H1 (cell line): Measurements from ENCODE around the gene RNU6-1. TPM values are rescaled to one million over a fixed set of nuclear protein-coding genes. Genes with fewer than 3 reads are reported as not detected.

Experiments used
- CTCF ChIA-PET: fragments of 300-600 bp; sonication (Branson Sonifier 250); formaldehyde crosslinking; loops from one replicate; lab custom pipeline; 2021; ENCODE audit not compliant: partially characterized antibody; lab: Charles Lee
- POLR2A ChIA-PET: fragments of 300-600 bp; sonication (Branson Sonifier 250); formaldehyde crosslinking; loops from one replicate; lab custom pipeline; 2021; ENCODE audit warnings: inconsistent platforms; ENCODE audit not compliant: partially characterized antibody; lab: Charles Lee
- DNase-seq, 2 experiments: peaks; one replicate each; pipeline versions ENCODE4 v3.0.0 to v3.0.0-alpha.2; 2010 to 2022; ENCODE audit warnings: low spot score in 2 of 2, low read depth in 1 of 2, mixed read lengths in 1 of 2
- FAIRE-seq: peaks from 2 replicates; lab custom pipeline; 2011; peaks lifted over from hg19 to GRCh38; lab: Jason Lieb, UNC
- H2AFZ ChIP-seq: 2 replicates; pipeline ENCODE4 v1.8.1; 2012; ENCODE audit warnings: low read length, inconsistent platforms
- H2AK5ac ChIP-seq: 2 replicates; pipeline ENCODE4 v1.6.1; 2013; ENCODE audit warnings: low read depth, low read length
- H2BK120ac ChIP-seq: replicated peaks from 2 replicates; pipeline ENCODE3; 2013; ENCODE audit warnings: low read depth, low read length, inconsistent platforms
- H2BK12ac ChIP-seq: 2 replicates; pipeline ENCODE4 v1.6.1; 2013; ENCODE audit warnings: low read depth, low read length
- H2BK15ac ChIP-seq: 2 replicates; pipeline ENCODE4 v1.6.1; 2013; ENCODE audit warnings: low read length
- H2BK20ac ChIP-seq: 2 replicates; pipeline ENCODE4 v1.6.1; 2013; ENCODE audit warnings: low read length
- H2BK5ac ChIP-seq: 2 replicates; pipeline ENCODE4 v1.6.1; 2013; ENCODE audit warnings: low read depth, low read length
- H3K14ac ChIP-seq: 2 replicates; pipeline ENCODE4 v1.6.1; 2013; ENCODE audit warnings: inconsistent platforms; ENCODE audit not compliant: insufficient read length
- H3K18ac ChIP-seq: 2 replicates; pipeline ENCODE4 v1.6.1; 2013; ENCODE audit warnings: low read length; ENCODE audit errors: extremely low read depth
- H3K23ac ChIP-seq: 2 replicates; pipeline ENCODE4 v1.6.1; 2013; ENCODE audit warnings: inconsistent platforms; ENCODE audit not compliant: insufficient read length
- H3K23me2 ChIP-seq: 2 replicates; pipeline ENCODE4 v1.6.1; 2013; ENCODE audit warnings: low read depth, low read length
- H3K27ac ChIP-seq: 2 replicates; pipeline ENCODE4 v1.6.1; 2011; ENCODE audit warnings: low read depth, low read length, inconsistent platforms
- H3K27me3 ChIP-seq, 4 experiments: replicated peaks in 1 of 4; 1 replicate in 1 of 4; 2 replicates in 3 of 4; pipeline versions ENCODE4 v1.6.1 to v1.8.1; 2011 to 2013; ENCODE audit warnings: low read length in 3 of 4, mild to moderate bottlenecking in 3 of 4, inconsistent platforms in 2 of 4, mixed read lengths in 2 of 4, moderate library complexity in 1 of 4; ENCODE audit not compliant: control insufficient read depth in 3 of 4, insufficient read depth in 3 of 4; ENCODE audit errors: extremely low read depth in 1 of 4
- H3K36me3 ChIP-seq, 4 experiments: 2 replicates each; pipeline versions ENCODE4 v1.6.1 to v1.8.1; 2011 to 2013; ENCODE audit warnings: mild to moderate bottlenecking in 4 of 4, low read length in 3 of 4, moderate library complexity in 2 of 4, control low read depth in 1 of 4, inconsistent platforms in 1 of 4; ENCODE audit not compliant: insufficient read depth in 4 of 4, control insufficient read depth in 2 of 4
- H3K4ac ChIP-seq: replicated peaks from 2 replicates; pipeline ENCODE3; 2013; ENCODE audit warnings: low read length, low read depth, mixed read lengths, inconsistent platforms; ENCODE audit not compliant: insufficient read length
- H3K4me1 ChIP-seq, 4 experiments: replicated peaks in 1 of 4; 1 replicate in 1 of 4; 2 replicates in 3 of 4; pipeline versions ENCODE4 v1.6.1 to v1.8.1; 2011 to 2013; ENCODE audit warnings: low read length in 3 of 4, inconsistent platforms in 2 of 4, mixed read lengths in 1 of 4; ENCODE audit not compliant: insufficient read depth in 4 of 4, control insufficient read depth in 3 of 4
- H3K4me2 ChIP-seq, 2 experiments: 2 replicates each; pipeline versions ENCODE4 v1.6.1 to v1.8.1; 2011 to 2013; ENCODE audit warnings: low read depth in 2 of 2, low read length in 2 of 2, control low read depth in 1 of 2, inconsistent platforms in 1 of 2, mild to moderate bottlenecking in 1 of 2; ENCODE audit not compliant: insufficient read depth in 1 of 2
- H3K4me3 ChIP-seq, 4 experiments: fragments of 200-600, 300-600 bp in 1 of 4; sonication (generic), shearing (Covaris generic), sonication (Bioruptor Twin) in 1 of 4; 2 replicates each; pipeline versions ENCODE4 v1.5.1 to v1.8.1; 2011 to 2016; ENCODE audit warnings: low read length in 4 of 4, low read depth in 3 of 4, control low read depth in 2 of 4, inconsistent platforms in 2 of 4, mild to moderate bottlenecking in 2 of 4, mixed read lengths in 1 of 4, moderate library complexity in 1 of 4; ENCODE audit not compliant: insufficient read depth in 2 of 4; ENCODE audit errors: extremely low read depth in 1 of 4
- H3K56ac ChIP-seq: replicated peaks from 2 replicates; pipeline ENCODE3; 2013; ENCODE audit warnings: low read depth, mild to moderate bottlenecking, mixed read lengths, low read length, inconsistent platforms; ENCODE audit not compliant: insufficient read length
- H3K79me1 ChIP-seq: 2 replicates; pipeline ENCODE4 v1.6.1; 2013; ENCODE audit warnings: low read depth, low read length, control low read depth
- H3K79me2 ChIP-seq, 2 experiments: 2 replicates each; pipeline versions ENCODE4 v1.6.1 to v1.8.1; 2012 to 2013; ENCODE audit warnings: low read length in 2 of 2, mild to moderate bottlenecking in 2 of 2, inconsistent platforms in 1 of 2; ENCODE audit not compliant: insufficient read depth in 2 of 2, control insufficient read depth in 1 of 2
- H3K9ac ChIP-seq, 4 experiments: replicated peaks in 1 of 4; 1 replicate in 1 of 4; 2 replicates in 3 of 4; pipeline versions ENCODE4 v1.6.1 to v1.8.1; 2011 to 2013; ENCODE audit warnings: low read depth in 3 of 4, low read length in 3 of 4, control low read depth in 2 of 4, mild to moderate bottlenecking in 2 of 4, moderate library complexity in 2 of 4, inconsistent platforms in 1 of 4; ENCODE audit errors: extremely low read depth in 1 of 4
- H3K9me3 ChIP-seq, 2 experiments: 2 replicates each; pipeline versions ENCODE4 v1.6.1 to v1.8.1; 2012 to 2013; ENCODE audit warnings: mild to moderate bottlenecking in 2 of 2, moderate library complexity in 2 of 2, control low read depth in 1 of 2, inconsistent platforms in 1 of 2, low read depth in 1 of 2, low read length in 1 of 2, mixed read lengths in 1 of 2; ENCODE audit not compliant: insufficient read depth in 2 of 2
- H4K20me1 ChIP-seq, 2 experiments: replicated peaks in 1 of 2; 2 replicates each; pipeline versions ENCODE3 to v1.8.1; 2011 to 2013; ENCODE audit warnings: inconsistent platforms in 2 of 2, low read length in 2 of 2, mild to moderate bottlenecking in 1 of 2; ENCODE audit not compliant: insufficient read depth in 2 of 2, control insufficient read depth in 1 of 2
- H4K5ac ChIP-seq: 2 replicates; pipeline ENCODE4 v1.6.1; 2013; ENCODE audit warnings: low read length, low read depth, mixed read lengths, inconsistent platforms; ENCODE audit not compliant: insufficient read length
- H4K8ac ChIP-seq: 2 replicates; pipeline ENCODE4 v1.8.0; 2013; ENCODE audit warnings: mild to moderate bottlenecking, moderate library complexity, low read length, inconsistent platforms; ENCODE audit not compliant: insufficient read depth; ENCODE audit errors: extremely low read depth
- H4K91ac ChIP-seq: replicated peaks from 2 replicates; pipeline ENCODE3; 2013; ENCODE audit warnings: low read length, mixed read lengths, inconsistent platforms; ENCODE audit not compliant: insufficient read length
- HDAC2 ChIP-seq, 2 experiments: fragments of 300-600 bp in 1 of 2; sonication (generic) in 1 of 2; IDR thresholded peaks; 2 replicates each; pipeline ENCODE4 v1.6.1; 2011 to 2012; ENCODE audit warnings: low read depth in 2 of 2, low read length in 2 of 2, mild to moderate bottlenecking in 2 of 2, moderate library complexity in 2 of 2, borderline replicate concordance in 1 of 2, inconsistent platforms in 1 of 2
- JUND ChIP-seq: IDR thresholded peaks from 2 replicates; pipeline ENCODE4 v1.6.1; 2011; ENCODE audit warnings: mild to moderate bottlenecking, improper control_type of control experiment, low read length
- KDM5A ChIP-seq: fragments of 200-600 bp; IDR thresholded peaks from 2 replicates; pipeline ENCODE4 v1.7.1; 2012; ENCODE audit warnings: mild to moderate bottlenecking, low read length, inconsistent platforms, mixed read lengths
- POU5F1 ChIP-seq: IDR thresholded peaks from 2 replicates; pipeline ENCODE4 v1.6.1; 2011; ENCODE audit warnings: low read depth, mild to moderate bottlenecking, low read length, moderate library complexity
- RBBP5 ChIP-seq: IDR thresholded peaks from 2 replicates; pipeline ENCODE4 v1.7.1; 2012; ENCODE audit warnings: low read depth, mild to moderate bottlenecking, inconsistent platforms, low read length, moderate library complexity, borderline replicate concordance
- SP4 ChIP-seq: IDR thresholded peaks from 2 replicates; pipeline ENCODE4 v1.6.1; 2012; ENCODE audit warnings: low read length, inconsistent platforms
- TEAD4 ChIP-seq: IDR thresholded peaks from 2 replicates; pipeline ENCODE4 v1.6.1; 2012; ENCODE audit warnings: low read depth, low read length, inconsistent platforms, mixed read lengths
- WGBS, 2 experiments: shearing (Covaris generic) in 1 of 2; methylation state at CpG; one replicate each; pipeline versions ENCODE4 v1.1.6 to v1.1.7; 2013 to 2015; ENCODE audit warnings: low lambda C conversion rate in 2 of 2, mixed read lengths in 2 of 2, inconsistent platforms in 1 of 2, low coverage in 1 of 2, missing lambda C conversion rate in 1 of 2; ENCODE audit not compliant: insufficient replicate concordance in 2 of 2, insufficient coverage in 1 of 2, insufficient read length in 1 of 2; ENCODE audit errors: extremely low coverage in 1 of 2, missing lambda C conversion rate in 1 of 2; 5-methylcytosine and 5-hydroxymethylcytosine counted together
- long read RNA-seq, 2 experiments: library from RNA in 1 of 2; library from capped mRNA in 1 of 2; stranded (forward); transcript quantifications; one replicate each; pipeline ENCODE4 v2.0.0, GENCODE V29; 2021; ENCODE audit warnings: inconsistent platforms in 1 of 2
- polyA minus RNA-seq, 3 experiments: library from RNA; depleted of rRNA, polyadenylated mRNA; stranded (reverse); fragments of >200 nt; gene quantifications; 1 replicate in 2 of 3; 2 replicates in 1 of 3; pipeline ENCODE4 v1.2.3, GENCODE V29; 2011
- polyA plus RNA-seq, 7 experiments: library from polyadenylated mRNA; depleted of rRNA in 3 of 7; stranded (reverse) in 5 of 7; unstranded in 2 of 7; fragments of >200 nt in 5 of 7; fragments of 200-250 nt in 2 of 7; gene quantifications; 1 replicate in 5 of 7; 2 replicates in 1 of 7; 4 replicates in 1 of 7; pipeline versions ENCODE4 v1.2.1 to v1.2.3, GENCODE V29; 2011 to 2013; ENCODE audit warnings: missing spikeins in 2 of 7, mixed read lengths in 2 of 7
- total RNA-seq: library from RNA; stranded (reverse); fragmentation: NEBNext Ultra II Directional; extraction: Animal tissue kit (Norgen Biotek cat#: 25700); gene quantifications from 2 replicates; pipeline ENCODE4 v1.2.1, GENCODE V29; 2021
- TF ChIP-seq, protein P1 (sequence below): IDR thresholded peaks from 2 replicates; pipeline ENCODE4 v1.6.1; 2012; ENCODE audit warnings: inconsistent platforms

The RNU6-1 gene
- not detected in 2 replicates for total RNA-seq
- polyA plus RNA-seq (2011; rRNA removed), result not detected in 2 replicates
- not detected for polyA plus RNA-seq (2011; cell fraction: cytosol; rRNA removed)
- polyA plus RNA-seq (2011; cell fraction: nucleus; rRNA removed), result not detected
- polyA plus RNA-seq (2012, experiment 1 of 2), result not detected in 4 replicates
- not detected for polyA plus RNA-seq (2012, experiment 2 of 2)
- polyA plus RNA-seq (2013, experiment 1 of 2), result not detected
- polyA plus RNA-seq (2013, experiment 2 of 2), result not detected
- under 0.01 TPM in 1 of 2 replicates, not detected in the other for polyA minus RNA-seq (2011; rRNA and poly(A)+ RNA removed)
- not detected for polyA minus RNA-seq (2011; cell fraction: cytosol; rRNA and poly(A)+ RNA removed)
- polyA minus RNA-seq (2011; cell fraction: nucleus; rRNA and poly(A)+ RNA removed), result not detected
- long read RNA-seq, experiment 1, result 0 reads
- long read RNA-seq, experiment 2, result 0 reads

DNA sequence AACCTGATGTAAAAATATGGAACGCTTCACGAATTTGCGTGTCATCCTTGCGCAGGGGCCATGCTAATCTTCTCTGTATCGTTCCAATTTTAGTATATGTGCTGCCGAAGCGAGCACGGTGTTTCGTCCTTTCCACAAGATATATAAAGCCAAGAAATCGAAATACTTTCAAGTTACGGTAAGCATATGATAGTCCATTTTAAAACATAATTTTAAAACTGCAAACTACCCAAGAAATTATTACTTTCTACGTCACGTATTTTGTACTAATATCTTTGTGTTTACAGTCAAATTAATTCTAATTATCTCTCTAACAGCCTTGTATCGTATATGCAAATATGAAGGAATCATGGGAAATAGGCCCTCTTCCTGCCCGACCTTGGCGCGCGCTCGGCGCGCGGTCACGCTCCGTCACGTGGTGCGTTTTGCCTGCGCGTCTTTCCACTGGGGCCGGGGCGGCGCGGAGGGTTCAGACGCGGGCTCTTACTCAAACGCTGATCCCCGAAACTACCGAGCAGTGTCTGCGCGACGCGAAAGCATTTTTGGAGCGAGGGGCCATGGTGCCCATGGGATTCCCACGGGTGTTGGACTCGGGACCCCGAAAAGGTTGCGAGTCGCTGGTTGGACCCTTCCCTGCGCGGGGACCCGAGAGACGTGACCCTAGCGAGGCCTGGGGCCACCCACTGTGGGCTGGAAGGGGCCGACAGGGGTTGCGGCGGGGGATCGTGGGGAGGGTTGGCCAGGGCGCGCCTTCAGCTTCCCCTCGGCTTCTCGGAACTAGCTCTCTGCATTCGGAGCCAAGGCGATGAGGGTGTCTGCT lies at the start of gene RNU6-1:
Gene RNU6-1 (minus strand): TSS at position 117 of the 820 bp plus-strand sequence.
- WGBS, 2 experiments, result 1% methylated on average over 58 of the region's 62 CpGs; no CpG with 5 or more reads in 1 of the 2 experiments
- Histone ChIP-seq H2BK5ac (peak within 1 kb of the TSS; percentile 28; the same call in 1 of the 2 replicates), H3K9ac (peak within 1 kb of the TSS; percentile 13 to 79 (median 63); a peak in 6 of 7 replicates), H3K4me3 (peak within 1 kb of the TSS; percentile 63 to 99 (median 95)), H2BK20ac (no peak within 1 kb of the TSS), H2BK120ac (no peak within 1 kb of the TSS), H4K8ac (peak within 1 kb of the TSS; percentile 60; the same call in 1 of the 2 replicates), H2BK12ac (no peak within 1 kb of the TSS), H3K79me2 (no peaks in the 10 kb centered on the region), H2AK5ac (no peak within 1 kb of the TSS), H3K79me1 (no peaks in the 10 kb centered on the region), H3K23ac (no peak within 1 kb of the TSS), H3K4ac (no peak within 1 kb of the TSS), H3K14ac (no peak within 1 kb of the TSS), H3K56ac (peak within 1 kb of the TSS; percentile 39), H2BK15ac (no peak within 1 kb of the TSS), H4K91ac (no peak within 1 kb of the TSS), H3K36me3 (no peaks in the 10 kb centered on the region), H3K4me2 (peak within 1 kb of the TSS; percentile 87), H3K18ac (peak within 1 kb of the TSS; percentile 91), H2AFZ (peak within 1 kb of the TSS; percentile 81), H3K23me2 (peaks cover 21% of the 10 kb centered on the region), H3K9me3 (no peaks in the 10 kb centered on the region), H3K27me3 (peaks cover 19 to 44% (median 37%) of the 10 kb centered on the region in 4 experiments), H3K4me1 (peaks cover 10 to 31% (median 18%) of the 10 kb centered on the region in 4 experiments), H4K20me1 (peaks cover 0 to 1% of the 10 kb centered on the region in 2 experiments), H3K27ac (peak within 1 kb of the TSS; percentile 87), H4K5ac (peak within 1 kb of the TSS; percentile 61)
- FAIRE-seq (no peak), DNase-seq (peak in 1 of 2 experiments; percentile 88)
- CTCF ChIA-PET, result interaction anchor here (0.6 to 1.5 kb wide), 4 partner anchors 314 to 483 kb away, joined by 3 to 4 read pairs (median 3); no protein-coding TSS in a partner anchor
- POLR2A ChIA-PET, result interaction anchor here (0.6 to 1.6 kb wide), 5 partner anchors 23 to 492 kb away, joined by 3 to 4 read pairs (median 4); no protein-coding TSS in a partner anchor
- TF ChIP-seq, protein P1, sequence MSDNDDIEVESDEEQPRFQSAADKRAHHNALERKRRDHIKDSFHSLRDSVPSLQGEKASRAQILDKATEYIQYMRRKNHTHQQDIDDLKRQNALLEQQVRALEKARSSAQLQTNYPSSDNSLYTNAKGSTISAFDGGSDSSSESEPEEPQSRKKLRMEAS, result peak; percentile 58
- TF ChIP-seq KDM5A (no peak), TEAD4 (no peak), SP4 (0 out of 2 replicates have a peak, but pooled peaks have one; percentile 15), RBBP5 (peak; percentile 100), HDAC2 (IDR thresholded peaks at IDR 0.05; ENCODE audit: borderline replicate concordance in 1 of 2, low read depth in 2 of 2, low read length in 2 of 2) (peak; percentile 83 to 86; a peak in 3 of 4 replicates), POU5F1 (no peak), JUND (0 out of 2 replicates have a peak, but pooled peaks have one; percentile 14)
